ENCODE data around the gene MRPS24.

DNA sequence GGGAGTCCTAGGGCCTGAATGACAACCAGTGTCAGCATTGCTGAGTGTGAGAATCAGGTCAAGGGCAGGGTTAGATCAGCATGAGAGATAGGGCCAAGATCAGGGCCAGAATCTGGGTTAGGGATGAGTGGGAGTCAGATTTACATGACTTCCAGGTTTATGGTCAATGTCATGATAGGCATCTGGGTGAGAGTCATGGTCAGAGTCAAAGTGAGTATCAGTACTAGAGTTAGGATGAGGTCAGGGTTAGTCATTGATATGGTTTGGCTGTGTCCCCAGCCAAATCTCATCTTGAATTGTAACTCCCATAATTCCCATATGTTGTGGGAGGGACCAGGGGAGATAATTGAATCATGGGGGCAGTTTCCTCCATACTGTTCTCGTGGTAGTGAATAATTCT lies 12.3 kb downstream of the MRPS24 start:
- TF ChIP-seq GATA2 (IDR thresholded peaks at IDR 0.05; ENCODE audit: low read depth, low read length) (no peak), GATA3 (IDR thresholded peaks at IDR 0.05; ENCODE audit: low read depth, low read length) (no peak)
